Measurements from ENCODE around the gene SH3TC1.

SH3TC1 gene

GRCh38 chr4:8205749-8206611 is 6.9 kb downstream of the SH3TC1 start:
- no peaks in the 10 kb centered on the region for H3K36me3 ChIP-seq (ENCODE audit: control insufficient read depth, insufficient read depth, low read length)
- H3K9ac ChIP-seq (ENCODE audit: low read depth, low read length), result no peak overlapping the region
- H3K27me3 ChIP-seq (ENCODE audit: control insufficient read depth, insufficient read depth, low read length), result no peaks in the 10 kb centered on the region

DNA sequence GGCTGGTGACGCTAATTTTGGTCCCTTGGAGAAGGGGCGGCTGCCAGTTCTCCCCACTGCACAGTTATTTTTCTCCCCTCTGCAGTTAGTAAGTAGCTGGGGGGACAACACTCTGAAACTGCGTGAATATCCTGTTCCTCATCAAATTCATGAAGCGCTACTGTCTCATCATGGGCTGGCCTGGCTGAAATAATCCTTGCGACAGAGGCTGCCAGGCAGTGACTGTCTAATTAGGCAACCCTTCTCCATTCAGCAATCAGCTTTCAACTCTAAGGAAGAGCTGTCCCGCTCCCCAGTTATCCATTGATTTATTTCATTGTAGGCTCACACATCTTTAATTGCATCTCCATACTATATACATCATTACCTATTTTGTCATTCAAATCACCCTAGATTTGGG is 8.2 kb downstream of the SH3TC1 start:
- Histone ChIP-seq H3K9ac (ENCODE audit: low read depth, low read length) (no peak overlapping the region), H3K27me3 (ENCODE audit: control insufficient read depth, insufficient read depth, low read length) (no peaks in the 10 kb centered on the region), H3K4me3 (ENCODE audit: low read depth, low read length) (no peak overlapping the region), H3K9me3 (ENCODE audit: control insufficient read depth, insufficient read depth, low read length) (no peaks in the 10 kb centered on the region), H3K36me3 (ENCODE audit: control insufficient read depth, insufficient read depth, low read length) (no peaks in the 10 kb centered on the region), H3K4me1 (ENCODE audit: control insufficient read depth, insufficient read depth, low read length) (no peaks in the 10 kb centered on the region)

More at GRCh38 chr4:8205749-8206611, 6.9 kb downstream of the SH3TC1 start:
- H3K4me3 ChIP-seq (ENCODE audit: low read depth, low read length), result no peak overlapping the region
- H3K4me1 ChIP-seq (ENCODE audit: control insufficient read depth, insufficient read depth, low read length), result no peaks in the 10 kb centered on the region
- no peaks in the 10 kb centered on the region for H3K9me3 ChIP-seq (ENCODE audit: control insufficient read depth, insufficient read depth, low read length)

DNA sequence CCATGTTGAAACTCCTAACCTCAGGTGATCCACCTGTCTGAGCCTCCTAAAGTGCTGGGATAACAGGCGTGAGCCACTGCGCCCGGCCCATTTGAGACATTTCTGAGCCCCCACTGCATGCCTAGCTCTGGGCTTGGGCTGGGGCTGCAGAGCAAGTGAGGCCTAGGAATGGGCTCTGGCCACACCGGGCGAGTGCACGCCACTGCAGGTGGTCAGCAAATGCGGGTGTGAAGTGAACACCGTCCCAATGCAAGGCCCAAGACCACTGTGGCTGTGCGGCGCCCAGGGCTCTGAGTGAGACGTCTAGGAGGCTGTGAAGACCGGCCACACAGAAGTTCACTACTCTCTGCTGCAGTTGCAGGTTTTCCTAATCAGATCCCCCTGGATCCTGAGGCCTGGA is 9.5 kb downstream of the SH3TC1 start:
- no peaks in the 10 kb centered on the region for H3K9me3 ChIP-seq (ENCODE audit: control insufficient read depth, insufficient read depth, low read length)
- H3K4me1 ChIP-seq (ENCODE audit: control insufficient read depth, insufficient read depth, low read length), result no peaks in the 10 kb centered on the region
- no peaks in the 10 kb centered on the region for H3K27me3 ChIP-seq (ENCODE audit: control insufficient read depth, insufficient read depth, low read length)
- H3K4me3 ChIP-seq (ENCODE audit: low read depth, low read length), result no peak overlapping the region
- no peaks in the 10 kb centered on the region for H3K36me3 ChIP-seq (ENCODE audit: control insufficient read depth, insufficient read depth, low read length)
- no peak overlapping the region for H3K9ac ChIP-seq (ENCODE audit: low read depth, low read length)

GRCh38 chr4:8209181-8209874 is 10.2 kb downstream of the SH3TC1 start:
- Histone ChIP-seq H3K9me3 (ENCODE audit: control insufficient read depth, insufficient read depth, low read length) (no peaks in the 10 kb centered on the region), H3K36me3 (ENCODE audit: control insufficient read depth, insufficient read depth, low read length) (no peaks in the 10 kb centered on the region), H3K4me3 (ENCODE audit: low read depth, low read length) (no peak overlapping the region), H3K27me3 (ENCODE audit: control insufficient read depth, insufficient read depth, low read length) (no peaks in the 10 kb centered on the region), H3K4me1 (ENCODE audit: control insufficient read depth, insufficient read depth, low read length) (no peaks in the 10 kb centered on the region), H3K9ac (ENCODE audit: low read depth, low read length) (no peak overlapping the region)

GRCh38 chr4:8210010-8210409 is 10.9 kb downstream of the SH3TC1 start:
- H3K36me3 ChIP-seq (ENCODE audit: control insufficient read depth, insufficient read depth, low read length), result no peaks in the 10 kb centered on the region
- no peaks in the 10 kb centered on the region for H3K4me1 ChIP-seq (ENCODE audit: control insufficient read depth, insufficient read depth, low read length)
- no peaks in the 10 kb centered on the region for H3K9me3 ChIP-seq (ENCODE audit: control insufficient read depth, insufficient read depth, low read length)
- H3K4me3 ChIP-seq (ENCODE audit: low read depth, low read length), result no peak overlapping the region
- no peak overlapping the region for H3K9ac ChIP-seq (ENCODE audit: low read depth, low read length)
- no peaks in the 10 kb centered on the region for H3K27me3 ChIP-seq (ENCODE audit: control insufficient read depth, insufficient read depth, low read length)

GRCh38 chr4:8210616-8211015 is 11.5 kb downstream of the SH3TC1 start:
- no peaks in the 10 kb centered on the region for H3K36me3 ChIP-seq (ENCODE audit: control insufficient read depth, insufficient read depth, low read length)
- H3K4me1 ChIP-seq (ENCODE audit: control insufficient read depth, insufficient read depth, low read length), result no peaks in the 10 kb centered on the region

GRCh38 chr4:8211251-8211650 is 12.2 kb downstream of the SH3TC1 start:
- no peak overlapping the region for H3K9ac ChIP-seq (ENCODE audit: low read depth, low read length)
- no peaks in the 10 kb centered on the region for H3K9me3 ChIP-seq (ENCODE audit: control insufficient read depth, insufficient read depth, low read length)
- no peaks in the 10 kb centered on the region for H3K36me3 ChIP-seq (ENCODE audit: control insufficient read depth, insufficient read depth, low read length)
- no peaks in the 10 kb centered on the region for H3K27me3 ChIP-seq (ENCODE audit: control insufficient read depth, insufficient read depth, low read length)
- H3K4me1 ChIP-seq (ENCODE audit: control insufficient read depth, insufficient read depth, low read length), result no peaks in the 10 kb centered on the region
- no peak overlapping the region for H3K4me3 ChIP-seq (ENCODE audit: low read depth, low read length)

More at GRCh38 chr4:8210616-8211015, 11.5 kb downstream of the SH3TC1 start:
- Histone ChIP-seq H3K9me3 (ENCODE audit: control insufficient read depth, insufficient read depth, low read length) (no peaks in the 10 kb centered on the region), H3K27me3 (ENCODE audit: control insufficient read depth, insufficient read depth, low read length) (no peaks in the 10 kb centered on the region), H3K4me3 (ENCODE audit: low read depth, low read length) (no peak overlapping the region), H3K9ac (ENCODE audit: low read depth, low read length) (no peak overlapping the region)

DNA sequence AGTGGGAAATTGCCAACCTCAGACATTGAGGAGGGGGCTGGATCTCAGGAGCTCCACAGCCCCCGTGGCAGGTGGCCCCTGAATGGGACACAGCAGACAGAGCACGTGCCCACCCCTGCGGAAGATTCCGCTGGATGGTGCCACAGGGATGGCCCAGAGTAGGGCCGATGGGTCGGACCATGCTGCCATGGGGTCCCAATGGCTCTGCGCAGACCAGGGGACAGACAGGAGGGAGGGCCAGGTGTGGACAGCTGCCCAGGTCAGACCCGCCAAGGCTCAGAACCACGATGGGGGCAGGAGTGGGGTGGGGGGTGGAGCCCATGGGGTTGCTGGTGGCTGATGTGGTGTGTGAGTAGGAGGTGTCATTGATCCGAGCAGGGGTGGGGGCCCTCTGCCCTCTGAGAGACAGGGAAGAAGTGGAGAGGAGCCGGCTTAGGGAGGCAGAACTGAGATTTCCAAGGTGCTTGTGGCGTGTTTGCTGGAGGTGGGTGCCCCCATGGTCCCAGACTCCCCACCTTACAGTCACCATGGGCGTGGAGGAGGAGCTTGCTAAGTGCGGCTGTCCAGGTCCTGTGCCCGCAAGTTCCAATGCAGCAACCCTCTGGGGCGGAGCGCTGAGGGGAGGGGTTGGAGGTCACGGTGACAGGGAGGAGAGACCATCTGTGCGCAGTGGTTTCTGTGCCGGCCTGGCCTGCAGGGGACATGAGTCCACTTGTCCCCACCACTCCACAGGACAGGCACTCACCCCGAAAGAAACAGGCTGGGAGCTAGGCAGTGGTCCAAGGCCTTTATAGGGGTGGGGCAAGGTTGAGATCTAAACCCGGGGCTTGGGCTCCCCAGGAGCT is 12.9 kb downstream of the SH3TC1 start:
- H3K27me3 ChIP-seq (ENCODE audit: control insufficient read depth, insufficient read depth, low read length), result no peaks in the 10 kb centered on the region
- H3K4me3 ChIP-seq (ENCODE audit: low read depth, low read length), result no peak overlapping the region
- no peaks in the 10 kb centered on the region for H3K36me3 ChIP-seq (ENCODE audit: control insufficient read depth, insufficient read depth, low read length)
- H3K9me3 ChIP-seq (ENCODE audit: control insufficient read depth, insufficient read depth, low read length), result no peaks in the 10 kb centered on the region
- H3K4me1 ChIP-seq (ENCODE audit: control insufficient read depth, insufficient read depth, low read length), result no peaks in the 10 kb centered on the region
- no peak overlapping the region for H3K9ac ChIP-seq (ENCODE audit: low read depth, low read length)

GRCh38 chr4:8212622-8213021 is 13.5 kb downstream of the SH3TC1 start:
- no peaks in the 10 kb centered on the region for H3K9me3 ChIP-seq (ENCODE audit: control insufficient read depth, insufficient read depth, low read length)
- H3K9ac ChIP-seq (ENCODE audit: low read depth, low read length), result no peak overlapping the region
- H3K27me3 ChIP-seq (ENCODE audit: control insufficient read depth, insufficient read depth, low read length), result no peaks in the 10 kb centered on the region
- no peak overlapping the region for H3K4me3 ChIP-seq (ENCODE audit: low read depth, low read length)
- no peaks in the 10 kb centered on the region for H3K36me3 ChIP-seq (ENCODE audit: control insufficient read depth, insufficient read depth, low read length)
- H3K4me1 ChIP-seq (ENCODE audit: control insufficient read depth, insufficient read depth, low read length), result no peaks in the 10 kb centered on the region

DNA sequence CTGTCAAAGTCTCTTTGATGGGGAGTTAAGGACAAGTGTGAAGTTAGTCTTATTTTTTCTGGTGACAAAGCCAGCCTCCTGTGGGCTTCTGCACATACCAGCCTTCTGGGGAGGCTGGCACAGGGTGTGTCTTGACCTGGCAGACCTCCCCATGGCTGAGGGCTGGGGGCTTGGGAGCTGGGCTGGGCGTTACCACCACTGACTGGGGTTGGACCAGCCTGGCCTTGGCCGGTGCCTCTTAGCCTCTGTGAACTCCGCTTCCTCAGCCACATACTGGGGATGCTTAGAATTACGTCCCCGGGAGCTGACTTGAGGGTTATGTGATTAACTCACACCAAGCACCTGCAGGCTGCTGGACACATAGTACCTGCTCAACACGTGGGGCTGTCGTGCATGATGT is 14.0 kb downstream of the SH3TC1 start:
- Histone ChIP-seq H3K9ac (ENCODE audit: low read depth, low read length) (no peak overlapping the region), H3K4me3 (ENCODE audit: low read depth, low read length) (no peak overlapping the region), H3K27me3 (ENCODE audit: control insufficient read depth, insufficient read depth, low read length) (no peaks in the 10 kb centered on the region), H3K9me3 (ENCODE audit: control insufficient read depth, insufficient read depth, low read length) (no peaks in the 10 kb centered on the region), H3K36me3 (ENCODE audit: control insufficient read depth, insufficient read depth, low read length) (no peaks in the 10 kb centered on the region), H3K4me1 (ENCODE audit: control insufficient read depth, insufficient read depth, low read length) (no peaks in the 10 kb centered on the region)

GRCh38 chr4:8214136-8214535 is 15.0 kb downstream of the SH3TC1 start:
- H3K4me3 ChIP-seq (ENCODE audit: low read depth, low read length), result no peak overlapping the region
- H3K36me3 ChIP-seq (ENCODE audit: control insufficient read depth, insufficient read depth, low read length), result no peaks in the 10 kb centered on the region
- no peaks in the 10 kb centered on the region for H3K9me3 ChIP-seq (ENCODE audit: control insufficient read depth, insufficient read depth, low read length)
- H3K27me3 ChIP-seq (ENCODE audit: control insufficient read depth, insufficient read depth, low read length), result no peaks in the 10 kb centered on the region
- H3K9ac ChIP-seq (ENCODE audit: low read depth, low read length), result no peak overlapping the region
- no peaks in the 10 kb centered on the region for H3K4me1 ChIP-seq (ENCODE audit: control insufficient read depth, insufficient read depth, low read length)

Data from iPS-15b (cell line).